GM12878 (cell line): ENCODE results near the gene TBCD. TPM values are rescaled to one million over a fixed set of nuclear protein-coding genes. Genes with fewer than 3 reads are reported as not detected.

Experiments
- ATAC-seq: fragments of 200-7000 bp; cut with Tn5 transposase; 3 replicates; pipeline ENCODE4 v1.9.1; 2020; ENCODE audit warnings: mild to moderate bottlenecking, moderate library complexity
- BruUV-seq: library from RNA; stranded (reverse); fragments of 400-500 nt; replicated peaks from 2 replicates; lab custom pipeline; 2021; lab: Mats Ljungman, UMichigan
- CTCF ChIA-PET: fragments of 300-600 bp; sonication (Branson Sonifier 250); formaldehyde crosslinking; extraction: SDS; loops from one replicate; lab custom pipeline; 2021; ENCODE audit warnings: inconsistent platforms; lab: Yijun Ruan, JAX
- POLR2A ChIA-PET: fragments of 350-600 bp; formaldehyde crosslinking; extraction: SDS; loops from one replicate; lab custom pipeline; 2021; ENCODE audit warnings: inconsistent platforms; lab: Charles Lee
- RAD21 ChIA-PET: fragments of 300-600 bp; sonication (Branson Sonifier 250); formaldehyde crosslinking; loops from one replicate; lab custom pipeline; 2023; ENCODE audit warnings: antibody characterized with exemption; ENCODE audit not compliant: unreplicated experiment; lab: Charles Lee
- SMC1A ChIA-PET: fragments of 300-600 bp; sonication (Branson Sonifier 250); formaldehyde crosslinking; loops from one replicate; lab custom pipeline; 2023; ENCODE audit not compliant: unreplicated experiment, uncharacterized antibody; lab: Charles Lee
- DNase-seq: peaks from one replicate; pipeline ENCODE4 v3.0.0-alpha.2; 2011; ENCODE audit warnings: low read depth, low spot score
- FAIRE-seq: peaks from 3 replicates; lab custom pipeline; 2011; peaks lifted over from hg19 to GRCh38; lab: Jason Lieb, UNC
- H2AFZ ChIP-seq: 2 replicates; pipeline ENCODE4 v1.6.0; 2011; ENCODE audit warnings: low read depth, low read length, control low read depth; ENCODE audit not compliant: control insufficient read depth
- H3K27ac ChIP-seq: 2 replicates; pipeline ENCODE4 v1.5.1; 2011; ENCODE audit warnings: control low read depth; ENCODE audit not compliant: control insufficient read depth, insufficient read depth
- H3K27me3 ChIP-seq, 2 experiments: replicated peaks in 1 of 2; 2 replicates each; pipeline versions ENCODE4 v1.6.0 to v1.6.1; 2011; ENCODE audit warnings: low read length in 1 of 2; ENCODE audit not compliant: control insufficient read depth in 2 of 2, insufficient read depth in 2 of 2
- H3K36me3 ChIP-seq, 2 experiments: 2 replicates each; pipeline ENCODE4 v1.5.1; 2011; ENCODE audit warnings: low read length in 1 of 2; ENCODE audit not compliant: control insufficient read depth in 2 of 2, insufficient read depth in 2 of 2
- H3K4me1 ChIP-seq: 2 replicates; pipeline ENCODE4 v1.6.1; 2011; ENCODE audit warnings: mild to moderate bottlenecking, low read length, moderate library complexity, mixed read lengths; ENCODE audit not compliant: control insufficient read depth, insufficient read depth
- H3K4me2 ChIP-seq: 2 replicates; pipeline ENCODE4 v1.6.0; 2011; ENCODE audit warnings: control low read depth; ENCODE audit not compliant: control insufficient read depth, insufficient read depth
- H3K4me3 ChIP-seq: fragments of 200-600 bp; sonication (generic); 2 replicates; pipeline ENCODE4 v1.5.1; 2016
- H3K79me2 ChIP-seq: 2 replicates; pipeline ENCODE4 v1.6.0; 2011; ENCODE audit warnings: low read length; ENCODE audit not compliant: control insufficient read depth, insufficient read depth
- H3K9ac ChIP-seq: 2 replicates; pipeline ENCODE4 v1.8.0; 2011; ENCODE audit warnings: low read length, control low read depth, mixed read lengths; ENCODE audit not compliant: control insufficient read depth, insufficient read depth
- H3K9me3 ChIP-seq: replicated peaks from 3 replicates; pipeline ENCODE4 v1.5.1; 2011; ENCODE audit warnings: mild to moderate bottlenecking, low read length; ENCODE audit not compliant: control insufficient read depth, insufficient read depth
- H4K20me1 ChIP-seq: 2 replicates; pipeline ENCODE4 v1.6.0; 2011; ENCODE audit not compliant: control insufficient read depth, insufficient read depth
- ASH2L ChIP-seq: fragments of 300-600, 200-600 bp; sonication (generic); IDR thresholded peaks from 2 replicates; pipeline ENCODE4 v1.6.1; 2017; ENCODE audit warnings: low read depth, mild to moderate bottlenecking, borderline replicate concordance
- BCLAF1 ChIP-seq: fragments of 450-650 bp; IDR thresholded peaks from 2 replicates; pipeline ENCODE4 v1.6.1; 2017; ENCODE audit warnings: antibody characterized with exemption, mild to moderate bottlenecking, moderate library complexity
- CBX5 ChIP-seq: sonication (generic); IDR thresholded peaks from 2 replicates; pipeline ENCODE4 v1.6.1; 2016; ENCODE audit warnings: low read depth, moderate library complexity, mild to moderate bottlenecking, inconsistent platforms
- FOS ChIP-seq: IDR thresholded peaks from 3 replicates; pipeline ENCODE4 v1.6.1; 2011; ENCODE audit warnings: borderline replicate concordance; ENCODE audit not compliant: insufficient read length; ENCODE audit errors: extremely low read depth
- HDAC6 ChIP-seq: fragments of 200-600 bp; sonication (generic); IDR thresholded peaks from one replicate; pipeline ENCODE4 v1.8.0; 2017; ENCODE audit warnings: antibody characterized with exemption; ENCODE audit not compliant: unreplicated experiment
- MLLT1 ChIP-seq: fragments of 450-650 bp; IDR thresholded peaks from 2 replicates; pipeline ENCODE4 v1.6.1; 2016; ENCODE audit warnings: mild to moderate bottlenecking
- NFIC ChIP-seq: IDR thresholded peaks from 2 replicates; pipeline ENCODE4 v1.6.1; 2012; ENCODE audit warnings: low read depth, mild to moderate bottlenecking, inconsistent platforms, low read length, moderate library complexity
- NFYA ChIP-seq: IDR thresholded peaks from 2 replicates; pipeline ENCODE4 v1.6.1; 2011; ENCODE audit warnings: low read depth, mild to moderate bottlenecking, low read length, improper control_type of control experiment, borderline replicate concordance
- NRF1 ChIP-seq: conservative IDR thresholded peaks from 2 replicates; pipeline ENCODE4 v1.6.1; 2011; ENCODE audit warnings: mild to moderate bottlenecking, low read depth, low read length, improper control_type of control experiment
- POLR2AphosphoS5 ChIP-seq: IDR thresholded peaks from 2 replicates; pipeline ENCODE4 v1.6.1; 2011; ENCODE audit warnings: mild to moderate bottlenecking, low read length, inconsistent platforms
- POU2F2 ChIP-seq: IDR thresholded peaks from 3 replicates; pipeline ENCODE4 v1.6.1; 2011; ENCODE audit warnings: low read depth, mild to moderate bottlenecking, low read length, borderline replicate concordance
- RAD21 ChIP-seq: IDR thresholded peaks from 2 replicates; pipeline ENCODE4 v1.6.1; 2011; ENCODE audit warnings: mild to moderate bottlenecking, low read depth, low read length, moderate library complexity; ENCODE audit not compliant: insufficient read depth
- SPI1 ChIP-seq: IDR thresholded peaks from 2 replicates; pipeline ENCODE4 v1.6.1; 2011; ENCODE audit warnings: low read depth, mild to moderate bottlenecking, low read length, moderate library complexity, borderline replicate concordance; ENCODE audit not compliant: insufficient read depth
- YY1 ChIP-seq: IDR thresholded peaks from 2 replicates; pipeline ENCODE4 v1.6.1; 2011; ENCODE audit warnings: low read depth, mild to moderate bottlenecking, low read length
- ZSCAN29 ChIP-seq: fragments of 450-650 bp; IDR thresholded peaks from 2 replicates; pipeline ENCODE4 v1.6.1; 2017; ENCODE audit warnings: mild to moderate bottlenecking, moderate library complexity
- WGBS: methylation state at CpG from one replicate; pipeline ENCODE4 v1.1.6; 2016; ENCODE audit warnings: low lambda C conversion rate; ENCODE audit not compliant: insufficient replicate concordance, insufficient coverage; ENCODE audit errors: missing lambda C conversion rate; 5-methylcytosine and 5-hydroxymethylcytosine counted together
- in situ Hi-C: fragments of 300-500 bp; cut with MboI; formaldehyde crosslinking; loops from 9 replicates; pipeline ENCODE4 v1.14.3; 2018; ENCODE audit warnings: mixed read lengths
- intact Hi-C: fragments of 100-400 bp; cut with micrococcal nuclease; formaldehyde crosslinking; loops from one replicate; pipeline ENCODE4 v1.14.2; 2022; ENCODE audit not compliant: unreplicated experiment
- polyA plus RNA-seq, 11 experiments: library from polyadenylated mRNA; depleted of rRNA in 4 of 11; unstranded in 6 of 11; stranded (reverse) in 5 of 11; fragments of >200 nt; fragmentation: Nextera tagmentation in 4 of 11; fragmentation: Illumina TruSeq in 1 of 11; extraction: Ambion mirVana in 4 of 11; extraction: Trizol in 1 of 11; gene quantifications; 1 replicate in 1 of 11; 2 replicates in 10 of 11; pipeline versions ENCODE4 v1.2.1 to v1.2.3, GENCODE V29; 2011 to 2016; ENCODE audit warnings: inconsistent platforms in 2 of 11, missing spikeins in 2 of 11, low read depth in 1 of 11
- total RNA-seq, 4 experiments: library from RNA; depleted of rRNA in 3 of 4; stranded (reverse); fragments of >200 nt in 3 of 4; fragmentation: Illumina TruSeq in 1 of 4; extraction: Trizol in 1 of 4; gene quantifications; 2 replicates each; pipeline versions ENCODE4 v1.2.1 to v1.2.3, GENCODE V29; 2013 to 2021

Gene TBCD
- total and polyA plus RNA-seq, 10 of the 15 experiments (the other 5 are each of a cell fraction or from before 2014, with no cell fraction given): 10.3 to 114 (median 52.4) TPM

GRCh38 chr17:82881324-82881823, 129.5 kb downstream of the TBCD start:
- in situ Hi-C loops (no loop called here), intact Hi-C loops (no loop called here)

More at GRCh38 chr17:82881324-82881823, 129.5 kb downstream of the TBCD start:
- ChIA-PET SMC1A (no interaction called here), POLR2A (no interaction called here), CTCF (no interaction called here), RAD21 (no interaction called here)
- H3K4me2 ChIP-seq: no peak overlapping the region
- H3K27ac ChIP-seq: no peak overlapping the region
- H3K9ac ChIP-seq: no peak overlapping the region
- no peak for FAIRE-seq
- H3K79me2 ChIP-seq: peaks cover 9% of the 10 kb centered on the region
- no peak overlapping the region for H3K4me3 ChIP-seq
- TF ChIP-seq POLR2AphosphoS5 (no peak), BCLAF1 (no peak), SPI1 (no peak), NFIC (no peak), NRF1 (no peak), ASH2L (no peak), NFYA (no peak), RAD21 (no peak), ZSCAN29 (no peak), MLLT1 (no peak), HDAC6 (no peak), CBX5 (no peak), POU2F2 (no peak), FOS (no peak), YY1 (no peak)
- H3K4me1 ChIP-seq: peaks cover 22% of the 10 kb centered on the region
- no TSS peak for BruUV-seq
- WGBS: 96% methylated on average over 19 of the region's 21 CpGs
- H2AFZ ChIP-seq: no peak overlapping the region
- no peak for DNase-seq
- ATAC-seq: no peak
- H4K20me1 ChIP-seq: no peaks in the 10 kb centered on the region
- H3K9me3 ChIP-seq: no peaks in the 10 kb centered on the region
- peaks cover 5 to 17% of the 10 kb centered on the region in 2 experiments; a peak in 3 of 4 replicates for H3K36me3 ChIP-seq
- H3K27me3 ChIP-seq: no peaks in the 10 kb centered on the region
